ENCODE measurements around the gene PTGR3.

Gene PTGR3

GRCh38 chr18:75212751-75213090, 3.8 kb upstream of the PTGR3 start:
- peak overlapping the region; percentile 96 for H3K27ac Mint-ChIP-seq
- peak overlapping the region; percentile 90 for H3K4me3 Mint-ChIP-seq
- H3K4me1 Mint-ChIP-seq: peaks cover 70% of the 10 kb centered on the region
- H3K9me3 Mint-ChIP-seq: no peaks in the 10 kb centered on the region
- no peaks in the 10 kb centered on the region for H3K27me3 Mint-ChIP-seq
- peaks cover 2% of the 10 kb centered on the region for H3K36me3 Mint-ChIP-seq

GRCh38 chr18:75211953-75212750, 3.2 kb upstream of the PTGR3 start:
- H3K27me3 Mint-ChIP-seq: no peaks in the 10 kb centered on the region
- H3K4me1 Mint-ChIP-seq: peaks cover 70% of the 10 kb centered on the region
- peak overlapping the region; percentile 96 for H3K27ac Mint-ChIP-seq
- peak overlapping the region; percentile 90 for H3K4me3 Mint-ChIP-seq
- no peaks in the 10 kb centered on the region for H3K9me3 Mint-ChIP-seq
- peaks cover 2% of the 10 kb centered on the region for H3K36me3 Mint-ChIP-seq

GRCh38 chr18:75211626-75211952, 2.6 kb upstream of the PTGR3 start:
- Mint-ChIP-seq H3K27me3 (no peaks in the 10 kb centered on the region), H3K27ac (no peak overlapping the region), H3K36me3 (peaks cover 2% of the 10 kb centered on the region), H3K9me3 (no peaks in the 10 kb centered on the region), H3K4me1 (peaks cover 70% of the 10 kb centered on the region), H3K4me3 (no peak overlapping the region)

GRCh38 chr18:75211002-75211621, 2.2 kb upstream of the PTGR3 start:
- H3K9me3 Mint-ChIP-seq: no peaks in the 10 kb centered on the region

GRCh38 chr18:75210274-75211001, 1.5 kb upstream of the PTGR3 start, which contains the start of gene TSHZ1:
TSS of gene TSHZ1 (plus strand) at chr18:75210797. CDS start at chr18:75211877, 1,080 bp downstream.
- no peaks in the 10 kb centered on the region for H3K27me3 Mint-ChIP-seq
- H3K27ac Mint-ChIP-seq: peak within 1 kb of the TSS; percentile 98
- peaks cover 2% of the 10 kb centered on the region for H3K36me3 Mint-ChIP-seq
- H3K4me1 Mint-ChIP-seq: peaks cover 72% of the 10 kb centered on the region
- no peaks in the 10 kb centered on the region for H3K9me3 Mint-ChIP-seq
- H3K4me3 Mint-ChIP-seq: peak within 1 kb of the TSS; percentile 99

More at GRCh38 chr18:75211002-75211621, 2.2 kb upstream of the PTGR3 start:
- Mint-ChIP-seq H3K27me3 (no peaks in the 10 kb centered on the region), H3K27ac (peak overlapping the region; percentile 98), H3K4me1 (peaks cover 70% of the 10 kb centered on the region), H3K36me3 (peaks cover 2% of the 10 kb centered on the region), H3K4me3 (peak overlapping the region; percentile 99)

- peaks cover 72% of the 10 kb centered on the region for H3K4me1 Mint-ChIP-seq
- no peaks in the 10 kb centered on the region for H3K9me3 Mint-ChIP-seq
Measured at GRCh38 chr18:75209951-75210258, 966 bp upstream of the PTGR3 start.

GRCh38 chr18:75208836-75209128, 157 bp downstream of the PTGR3 start:
- H3K27me3 Mint-ChIP-seq: no peaks in the 10 kb centered on the region
- peak overlapping the region; percentile 93 for H3K4me3 Mint-ChIP-seq
- H3K4me1 Mint-ChIP-seq: peaks cover 63% of the 10 kb centered on the region
- H3K36me3 Mint-ChIP-seq: no peaks in the 10 kb centered on the region
- no peaks in the 10 kb centered on the region for H3K9me3 Mint-ChIP-seq
- no peak overlapping the region for H3K27ac Mint-ChIP-seq

More at GRCh38 chr18:75209951-75210258, 966 bp upstream of the PTGR3 start:
- Mint-ChIP-seq H3K27me3 (no peaks in the 10 kb centered on the region), H3K4me3 (peak overlapping the region; percentile 99), H3K27ac (peak overlapping the region; percentile 98), H3K36me3 (no peaks in the 10 kb centered on the region)

- H3K9me3 Mint-ChIP-seq: no peaks in the 10 kb centered on the region
- H3K27me3 Mint-ChIP-seq: no peaks in the 10 kb centered on the region
- peak overlapping the region; percentile 93 for H3K4me3 Mint-ChIP-seq
- H3K36me3 Mint-ChIP-seq: no peaks in the 10 kb centered on the region
- H3K4me1 Mint-ChIP-seq: peaks cover 62% of the 10 kb centered on the region
- peak overlapping the region; percentile 92 for H3K27ac Mint-ChIP-seq
Measured at GRCh38 chr18:75208155-75208835, 644 bp downstream of the PTGR3 start.

- Mint-ChIP-seq H3K4me1 (peaks cover 61% of the 10 kb centered on the region), H3K27ac (peak overlapping the region; percentile 92), H3K27me3 (no peaks in the 10 kb centered on the region), H3K4me3 (peak overlapping the region; percentile 93), H3K9me3 (no peaks in the 10 kb centered on the region), H3K36me3 (no peaks in the 10 kb centered on the region)
Measured at GRCh38 chr18:75207310-75208154, 1.4 kb downstream of the PTGR3 start.

GRCh38 chr18:75206452-75207309, 2.3 kb downstream of the PTGR3 start:
- Mint-ChIP-seq H3K27me3 (no peaks in the 10 kb centered on the region), H3K36me3 (no peaks in the 10 kb centered on the region), H3K4me1 (peaks cover 58% of the 10 kb centered on the region), H3K9me3 (no peaks in the 10 kb centered on the region), H3K4me3 (peak overlapping the region; percentile 93), H3K27ac (peak overlapping the region; percentile 15)

GRCh38 chr18:75205514-75206132, 3.3 kb downstream of the PTGR3 start:
- peaks cover 56% of the 10 kb centered on the region for H3K4me1 Mint-ChIP-seq

GRCh38 chr18:75204732-75205513, 4.0 kb downstream of the PTGR3 start:
- Mint-ChIP-seq H3K4me1 (peaks cover 52% of the 10 kb centered on the region), H3K9me3 (no peaks in the 10 kb centered on the region), H3K27me3 (no peaks in the 10 kb centered on the region), H3K4me3 (peak overlapping the region; percentile 71), H3K27ac (no peak overlapping the region), H3K36me3 (peaks cover 6% of the 10 kb centered on the region)

More at GRCh38 chr18:75205514-75206132, 3.3 kb downstream of the PTGR3 start:
- no peaks in the 10 kb centered on the region for H3K27me3 Mint-ChIP-seq
- no peaks in the 10 kb centered on the region for H3K9me3 Mint-ChIP-seq
- H3K4me3 Mint-ChIP-seq: peak overlapping the region; percentile 71
- H3K36me3 Mint-ChIP-seq: peaks cover 6% of the 10 kb centered on the region
- H3K27ac Mint-ChIP-seq: peak overlapping the region; percentile 26

GRCh38 chr18:75204269-75204731, 4.6 kb downstream of the PTGR3 start:
- peaks cover 6% of the 10 kb centered on the region for H3K36me3 Mint-ChIP-seq

More at GRCh38 chr18:75204269-75204731, 4.6 kb downstream of the PTGR3 start:
- Mint-ChIP-seq H3K27ac (no peak overlapping the region), H3K9me3 (no peaks in the 10 kb centered on the region), H3K4me3 (no peak overlapping the region), H3K27me3 (no peaks in the 10 kb centered on the region), H3K4me1 (peaks cover 56% of the 10 kb centered on the region)
